ENCODE measurements around the gene RBM11.
"Not testable (repeated sequence)": the region's sequence is repeated elsewhere in the genome, so short reads cannot be mapped to it uniquely, and the experiment has no call there.

The RBM11 gene

GRCh38 chr21:14215971-14216641 lies at the start of gene RBM11:
Gene RBM11 (plus strand): TSS chr21:14216157. CDS start chr21:14216187, 30 bp downstream.
- Histone ChIP-seq H3K4me3 (ENCODE audit: low read length in 2 of 2) (peak within 1 kb of the TSS; percentile 74 to 75), H3K9me3 (ENCODE audit: control insufficient read depth in 2 of 2, low read length in 2 of 2) (no peaks in the 10 kb centered on the region), H3K9ac (ENCODE audit: low read length in 2 of 2) (peak within 1 kb of the TSS; percentile 2 to 70), H3K27me3 (ENCODE audit: control insufficient read depth in 1 of 2, insufficient read depth in 2 of 2, low read length in 2 of 2) (no peaks in the 10 kb centered on the region), H3K27ac (ENCODE audit: low read length) (no peak within 1 kb of the TSS), H3K4me1 (ENCODE audit: control insufficient read depth, insufficient read depth, low read length) (no peaks in the 10 kb centered on the region), H3K36me3 (ENCODE audit: control insufficient read depth in 2 of 2, insufficient read depth in 2 of 2, low read length in 2 of 2) (no peaks in the 10 kb centered on the region)

- H3K36me3 ChIP-seq (ENCODE audit: control insufficient read depth in 2 of 2, insufficient read depth in 2 of 2, low read length in 2 of 2) = not testable (repeated sequence)
Observed at GRCh38 chr21:14166463-14167223, 49.3 kb upstream of the RBM11 start.

GRCh38 chr21:14206222-14206621 lies 9.7 kb upstream of the RBM11 start:
- Histone ChIP-seq H3K36me3 (ENCODE audit: control insufficient read depth in 2 of 2, insufficient read depth in 2 of 2, low read length in 2 of 2) (no peaks in the 10 kb centered on the region), H3K9me3 (ENCODE audit: control insufficient read depth in 2 of 2, low read length in 2 of 2) (no peaks in the 10 kb centered on the region), H3K27ac (ENCODE audit: low read length) (no peak overlapping the region), H3K27me3 (ENCODE audit: control insufficient read depth in 1 of 2, insufficient read depth in 2 of 2, low read length in 2 of 2) (no peaks in the 10 kb centered on the region), H3K4me3 (ENCODE audit: low read length in 2 of 2) (no peak overlapping the region), H3K9ac (ENCODE audit: low read length in 2 of 2) (no peak overlapping the region), H3K4me1 (ENCODE audit: control insufficient read depth, insufficient read depth, low read length) (no peaks in the 10 kb centered on the region)

More at GRCh38 chr21:14166463-14167223, 49.3 kb upstream of the RBM11 start:
- H3K27me3 ChIP-seq (ENCODE audit: control insufficient read depth in 1 of 2, insufficient read depth in 2 of 2, low read length in 2 of 2); H3K27ac ChIP-seq (ENCODE audit: low read length); H3K4me1 ChIP-seq (ENCODE audit: control insufficient read depth, insufficient read depth, low read length); H3K9me3 ChIP-seq (ENCODE audit: control insufficient read depth in 2 of 2, low read length in 2 of 2); H3K4me3 ChIP-seq (ENCODE audit: low read length in 2 of 2); H3K9ac ChIP-seq (ENCODE audit: low read length in 2 of 2): not testable (repeated sequence)

GRCh38 chr21:14210738-14211137 lies 5.2 kb upstream of the RBM11 start, which contains the start of gene LIPI:
Gene LIPI (minus strand): TSS chr21:14210955. CDS start chr21:14210845, 110 bp downstream.
- H3K9ac ChIP-seq (ENCODE audit: low read length in 2 of 2) = no peak within 1 kb of the TSS
- H3K4me1 ChIP-seq (ENCODE audit: control insufficient read depth, insufficient read depth, low read length) = no peaks in the 10 kb centered on the region
- no peak within 1 kb of the TSS for H3K27ac ChIP-seq (ENCODE audit: low read length)
- no peaks in the 10 kb centered on the region for H3K27me3 ChIP-seq (ENCODE audit: control insufficient read depth in 1 of 2, insufficient read depth in 2 of 2, low read length in 2 of 2)
- H3K4me3 ChIP-seq (ENCODE audit: low read length in 2 of 2) = no peak within 1 kb of the TSS
- H3K36me3 ChIP-seq (ENCODE audit: control insufficient read depth in 2 of 2, insufficient read depth in 2 of 2, low read length in 2 of 2) = no peaks in the 10 kb centered on the region
- no peaks in the 10 kb centered on the region for H3K9me3 ChIP-seq (ENCODE audit: control insufficient read depth in 2 of 2, low read length in 2 of 2)

- no peak overlapping the region for H3K4me3 ChIP-seq (ENCODE audit: low read length in 2 of 2)
- no peak overlapping the region for H3K27ac ChIP-seq (ENCODE audit: low read length)
Observed at GRCh38 chr21:14213164-14213563, 2.8 kb upstream of the RBM11 start.

GRCh38 chr21:14223365-14223764 lies 7.4 kb downstream of the RBM11 start:
- Histone ChIP-seq H3K4me3 (ENCODE audit: low read length in 2 of 2) (no peak overlapping the region), H3K9ac (ENCODE audit: low read length in 2 of 2) (no peak overlapping the region), H3K27ac (ENCODE audit: low read length) (no peak overlapping the region), H3K36me3 (ENCODE audit: control insufficient read depth in 2 of 2, insufficient read depth in 2 of 2, low read length in 2 of 2) (no peaks in the 10 kb centered on the region), H3K4me1 (ENCODE audit: control insufficient read depth, insufficient read depth, low read length) (no peaks in the 10 kb centered on the region), H3K9me3 (ENCODE audit: control insufficient read depth in 2 of 2, low read length in 2 of 2) (no peaks in the 10 kb centered on the region), H3K27me3 (ENCODE audit: control insufficient read depth in 1 of 2, insufficient read depth in 2 of 2, low read length in 2 of 2) (no peaks in the 10 kb centered on the region)

More at GRCh38 chr21:14213164-14213563, 2.8 kb upstream of the RBM11 start:
- Histone ChIP-seq H3K27me3 (ENCODE audit: control insufficient read depth in 1 of 2, insufficient read depth in 2 of 2, low read length in 2 of 2) (no peaks in the 10 kb centered on the region), H3K4me1 (ENCODE audit: control insufficient read depth, insufficient read depth, low read length) (no peaks in the 10 kb centered on the region), H3K9me3 (ENCODE audit: control insufficient read depth in 2 of 2, low read length in 2 of 2) (no peaks in the 10 kb centered on the region), H3K9ac (ENCODE audit: low read length in 2 of 2) (no peak overlapping the region), H3K36me3 (ENCODE audit: control insufficient read depth in 2 of 2, insufficient read depth in 2 of 2, low read length in 2 of 2) (no peaks in the 10 kb centered on the region)

- Histone ChIP-seq H3K9me3 (ENCODE audit: control insufficient read depth in 2 of 2, low read length in 2 of 2) (no peaks in the 10 kb centered on the region), H3K27me3 (ENCODE audit: control insufficient read depth in 1 of 2, insufficient read depth in 2 of 2, low read length in 2 of 2) (no peaks in the 10 kb centered on the region), H3K36me3 (ENCODE audit: control insufficient read depth in 2 of 2, insufficient read depth in 2 of 2, low read length in 2 of 2) (no peaks in the 10 kb centered on the region), H3K9ac (ENCODE audit: low read length in 2 of 2) (no peak overlapping the region), H3K4me1 (ENCODE audit: control insufficient read depth, insufficient read depth, low read length) (no peaks in the 10 kb centered on the region), H3K27ac (ENCODE audit: low read length) (no peak overlapping the region), H3K4me3 (ENCODE audit: low read length in 2 of 2) (no peak overlapping the region)
Observed at GRCh38 chr21:14229399-14229798, 13.4 kb downstream of the RBM11 start.

GRCh38 chr21:14235101-14235500 lies 19.1 kb downstream of the RBM11 start:
- Histone ChIP-seq H3K36me3 (ENCODE audit: control insufficient read depth in 2 of 2, insufficient read depth in 2 of 2, low read length in 2 of 2) (no peaks in the 10 kb centered on the region), H3K9me3 (ENCODE audit: control insufficient read depth in 2 of 2, low read length in 2 of 2) (no peaks in the 10 kb centered on the region), H3K4me1 (ENCODE audit: control insufficient read depth, insufficient read depth, low read length) (no peaks in the 10 kb centered on the region), H3K4me3 (ENCODE audit: low read length in 2 of 2) (no peak overlapping the region), H3K27me3 (ENCODE audit: control insufficient read depth in 1 of 2, insufficient read depth in 2 of 2, low read length in 2 of 2) (no peaks in the 10 kb centered on the region), H3K27ac (ENCODE audit: low read length) (no peak overlapping the region), H3K9ac (ENCODE audit: low read length in 2 of 2) (no peak overlapping the region)

GRCh38 chr21:14236180-14236579 lies 20.2 kb downstream of the RBM11 start:
- Histone ChIP-seq H3K9me3 (ENCODE audit: control insufficient read depth in 2 of 2, low read length in 2 of 2) (no peaks in the 10 kb centered on the region), H3K27ac (ENCODE audit: low read length) (no peak overlapping the region), H3K9ac (ENCODE audit: low read length in 2 of 2) (no peak overlapping the region), H3K4me1 (ENCODE audit: control insufficient read depth, insufficient read depth, low read length) (no peaks in the 10 kb centered on the region), H3K4me3 (ENCODE audit: low read length in 2 of 2) (no peak overlapping the region), H3K27me3 (ENCODE audit: control insufficient read depth in 1 of 2, insufficient read depth in 2 of 2, low read length in 2 of 2) (no peaks in the 10 kb centered on the region), H3K36me3 (ENCODE audit: control insufficient read depth in 2 of 2, insufficient read depth in 2 of 2, low read length in 2 of 2) (no peaks in the 10 kb centered on the region)

- H3K36me3 ChIP-seq (ENCODE audit: control insufficient read depth in 2 of 2, insufficient read depth in 2 of 2, low read length in 2 of 2) = no peaks in the 10 kb centered on the region
- H3K4me1 ChIP-seq (ENCODE audit: control insufficient read depth, insufficient read depth, low read length) = no peaks in the 10 kb centered on the region
- no peak overlapping the region for H3K27ac ChIP-seq (ENCODE audit: low read length)
- no peak overlapping the region for H3K4me3 ChIP-seq (ENCODE audit: low read length in 2 of 2)
- H3K27me3 ChIP-seq (ENCODE audit: control insufficient read depth in 1 of 2, insufficient read depth in 2 of 2, low read length in 2 of 2) = no peaks in the 10 kb centered on the region
- no peak overlapping the region for H3K9ac ChIP-seq (ENCODE audit: low read length in 2 of 2)
- no peaks in the 10 kb centered on the region for H3K9me3 ChIP-seq (ENCODE audit: control insufficient read depth in 2 of 2, low read length in 2 of 2)
Observed at GRCh38 chr21:14239281-14239680, 23.3 kb downstream of the RBM11 start.

GRCh38 chr21:14241297-14241696 lies 25.3 kb downstream of the RBM11 start:
- Histone ChIP-seq H3K4me1 (ENCODE audit: control insufficient read depth, insufficient read depth, low read length) (no peaks in the 10 kb centered on the region), H3K36me3 (ENCODE audit: control insufficient read depth in 2 of 2, insufficient read depth in 2 of 2, low read length in 2 of 2) (no peaks in the 10 kb centered on the region), H3K4me3 (ENCODE audit: low read length in 2 of 2) (no peak overlapping the region), H3K27me3 (ENCODE audit: control insufficient read depth in 1 of 2, insufficient read depth in 2 of 2, low read length in 2 of 2) (no peaks in the 10 kb centered on the region), H3K27ac (ENCODE audit: low read length) (no peak overlapping the region), H3K9me3 (ENCODE audit: control insufficient read depth in 2 of 2, low read length in 2 of 2) (no peaks in the 10 kb centered on the region), H3K9ac (ENCODE audit: low read length in 2 of 2) (no peak overlapping the region)
